OCI-LY1 (cell line): ENCODE data around the gene CSDE1.

Source experiments
- EZH2 ChIP-seq: fragments of 200-600 bp; sonication (generic), shearing (Covaris generic); IDR thresholded peaks from 2 replicates; pipeline ENCODE4 v1.8.0; 2017; ENCODE audit warnings: borderline replicate concordance, mixed run types, mild to moderate bottlenecking, antibody characterized with exemption, low read length, moderate library complexity, mixed read lengths
- TF ChIP-seq, protein P1 (sequence below): fragments of 200-600 bp; sonication (generic), shearing (Covaris generic); IDR thresholded peaks from 2 replicates; pipeline ENCODE4 v1.5.1; 2017; ENCODE audit warnings: mild to moderate bottlenecking, antibody characterized with exemption, low read length, moderate library complexity, mixed read lengths

DNA sequence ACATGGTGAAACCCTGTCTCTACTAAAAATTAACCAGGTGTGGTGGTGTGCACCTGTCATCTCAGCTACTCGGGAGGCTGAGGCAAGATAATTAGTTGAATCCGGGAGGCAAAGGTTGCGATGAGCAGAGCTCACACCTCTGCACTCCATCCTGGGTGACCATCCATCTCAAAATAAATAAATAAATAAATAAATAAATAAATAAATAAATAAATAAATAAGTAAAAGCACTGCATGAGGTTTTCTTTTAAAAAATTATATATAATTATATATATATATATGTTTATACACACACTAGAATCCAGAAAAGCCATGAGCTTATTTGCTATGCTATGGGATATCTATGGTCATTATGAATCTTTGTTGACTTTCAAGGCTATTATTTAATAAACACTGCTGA is 64.8 kb downstream of the CSDE1 start:
- TF ChIP-seq, protein P1, sequence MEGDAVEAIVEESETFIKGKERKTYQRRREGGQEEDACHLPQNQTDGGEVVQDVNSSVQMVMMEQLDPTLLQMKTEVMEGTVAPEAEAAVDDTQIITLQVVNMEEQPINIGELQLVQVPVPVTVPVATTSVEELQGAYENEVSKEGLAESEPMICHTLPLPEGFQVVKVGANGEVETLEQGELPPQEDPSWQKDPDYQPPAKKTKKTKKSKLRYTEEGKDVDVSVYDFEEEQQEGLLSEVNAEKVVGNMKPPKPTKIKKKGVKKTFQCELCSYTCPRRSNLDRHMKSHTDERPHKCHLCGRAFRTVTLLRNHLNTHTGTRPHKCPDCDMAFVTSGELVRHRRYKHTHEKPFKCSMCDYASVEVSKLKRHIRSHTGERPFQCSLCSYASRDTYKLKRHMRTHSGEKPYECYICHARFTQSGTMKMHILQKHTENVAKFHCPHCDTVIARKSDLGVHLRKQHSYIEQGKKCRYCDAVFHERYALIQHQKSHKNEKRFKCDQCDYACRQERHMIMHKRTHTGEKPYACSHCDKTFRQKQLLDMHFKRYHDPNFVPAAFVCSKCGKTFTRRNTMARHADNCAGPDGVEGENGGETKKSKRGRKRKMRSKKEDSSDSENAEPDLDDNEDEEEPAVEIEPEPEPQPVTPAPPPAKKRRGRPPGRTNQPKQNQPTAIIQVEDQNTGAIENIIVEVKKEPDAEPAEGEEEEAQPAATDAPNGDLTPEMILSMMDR = no peak
- no peak for TF ChIP-seq EZH2
